Kidney epithelial cell (primary cell): Measurements from ENCODE around the gene TM7SF3. TPM values are rescaled to one million over a fixed set of nuclear protein-coding genes. Genes with fewer than 3 reads are reported as not detected.

Experiments
- DNase-seq: peaks from one replicate; pipeline ENCODE4 v3.0.0-alpha.2; 2010; ENCODE audit warnings: low read depth
- H3K27me3 ChIP-seq: 2 replicates; pipeline ENCODE4 v1.6.0; 2011; ENCODE audit warnings: low read length; ENCODE audit not compliant: control insufficient read depth, insufficient read depth
- H3K36me3 ChIP-seq: 2 replicates; pipeline ENCODE4 v1.5.1; 2011; ENCODE audit warnings: low read length; ENCODE audit not compliant: control insufficient read depth, insufficient read depth
- H3K4me3 ChIP-seq: 2 replicates; pipeline ENCODE4 v1.5.1; 2011; ENCODE audit warnings: low read depth, mild to moderate bottlenecking, control low read depth, low read length
- CTCF ChIP-seq: IDR thresholded peaks from 2 replicates; pipeline ENCODE4 v1.5.1; 2011; ENCODE audit warnings: mild to moderate bottlenecking, moderate library complexity, low read length, control low read depth, inconsistent platforms; ENCODE audit not compliant: insufficient read depth, poor library complexity, severe bottlenecking
- total RNA-seq: library from RNA; depleted of rRNA; stranded (reverse); fragments of >200 nt; gene quantifications from 2 replicates; pipeline ENCODE4 v1.2.3, GENCODE V29; 2015

The TM7SF3 gene
- total RNA-seq, 1 donor from 2014 or later, result 59.5 TPM

GRCh38 chr12:27034607-27035293, 20.6 kb upstream of the TM7SF3 start:
- Histone ChIP-seq H3K27me3 (no peaks in the 10 kb centered on the region), H3K36me3 (no peaks in the 10 kb centered on the region), H3K4me3 (no peak overlapping the region)
- no peak for DNase-seq
- TF ChIP-seq CTCF, result no peak

GRCh38 chr12:27032679-27033078, 18.5 kb upstream of the TM7SF3 start:
- Histone ChIP-seq H3K4me3 (no peak overlapping the region), H3K27me3 (no peaks in the 10 kb centered on the region), H3K36me3 (peaks cover 1% of the 10 kb centered on the region)
- no peak for TF ChIP-seq CTCF
- no peak for DNase-seq

- no peak for DNase-seq
- TF ChIP-seq CTCF, result no peak
- H3K27me3 ChIP-seq, result no peaks in the 10 kb centered on the region
- H3K36me3 ChIP-seq, result peaks cover 1% of the 10 kb centered on the region
- no peak overlapping the region for H3K4me3 ChIP-seq
Measured at GRCh38 chr12:27031531-27031930, 17.3 kb upstream of the TM7SF3 start.

- H3K27me3 ChIP-seq, result no peaks in the 10 kb centered on the region
- peaks cover 1% of the 10 kb centered on the region for H3K36me3 ChIP-seq
- DNase-seq, result no peak
- TF ChIP-seq CTCF, result no peak
- H3K4me3 ChIP-seq, result no peak overlapping the region
Measured at GRCh38 chr12:27026257-27026656, 12.1 kb upstream of the TM7SF3 start.

- no peak for DNase-seq
- TF ChIP-seq CTCF, result no peak
- H3K36me3 ChIP-seq, result peaks cover 1% of the 10 kb centered on the region
- no peaks in the 10 kb centered on the region for H3K27me3 ChIP-seq
- no peak overlapping the region for H3K4me3 ChIP-seq
Measured at GRCh38 chr12:27025116-27025515, 10.9 kb upstream of the TM7SF3 start.

- no peak for DNase-seq
- TF ChIP-seq CTCF, result no peak
- no peaks in the 10 kb centered on the region for H3K27me3 ChIP-seq
- peaks cover 1% of the 10 kb centered on the region for H3K36me3 ChIP-seq
- H3K4me3 ChIP-seq, result no peak overlapping the region
Measured at GRCh38 chr12:27024291-27024690, 10.1 kb upstream of the TM7SF3 start.
